GM21360 (cell line): ENCODE measurements around the gene SLAMF9.

Experiments
- ATAC-seq: cut with Tn5 transposase; IDR thresholded peaks from one replicate; pipeline ENCODE4 v1.9.1; 2021; ENCODE audit warnings: mild to moderate bottlenecking, moderate library complexity; ENCODE audit not compliant: unreplicated experiment

SLAMF9 gene

GRCh38 chr1:159934136-159935039, 19.6 kb downstream of the SLAMF9 start:
- no peak for ATAC-seq

GRCh38 chr1:159933347-159933746, 20.7 kb downstream of the SLAMF9 start:
- no peak for ATAC-seq

- ATAC-seq: no peak
These were observed 21.4 kb downstream of the SLAMF9 start for GRCh38 chr1:159932296-159933285.

DNA sequence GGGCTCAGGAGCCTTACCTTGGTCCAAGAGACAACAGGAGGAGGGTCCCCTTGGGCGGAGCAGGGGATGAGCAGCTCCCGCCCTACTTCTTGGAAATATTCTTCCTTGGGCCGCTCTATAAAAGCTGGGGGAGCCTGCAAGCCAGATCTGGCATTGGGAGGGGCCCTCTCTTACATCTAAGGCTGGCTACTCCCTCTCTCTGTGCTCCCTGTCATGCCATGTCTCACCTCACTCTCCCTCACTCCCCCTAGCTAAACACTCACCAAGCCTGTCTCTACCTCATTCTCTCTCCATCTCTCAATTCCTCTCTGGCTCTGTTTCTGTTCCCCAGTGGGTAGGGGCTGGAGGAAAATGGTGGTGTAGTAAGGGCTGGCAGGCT, 22.3 kb downstream of the SLAMF9 start:
- no peak for ATAC-seq

DNA sequence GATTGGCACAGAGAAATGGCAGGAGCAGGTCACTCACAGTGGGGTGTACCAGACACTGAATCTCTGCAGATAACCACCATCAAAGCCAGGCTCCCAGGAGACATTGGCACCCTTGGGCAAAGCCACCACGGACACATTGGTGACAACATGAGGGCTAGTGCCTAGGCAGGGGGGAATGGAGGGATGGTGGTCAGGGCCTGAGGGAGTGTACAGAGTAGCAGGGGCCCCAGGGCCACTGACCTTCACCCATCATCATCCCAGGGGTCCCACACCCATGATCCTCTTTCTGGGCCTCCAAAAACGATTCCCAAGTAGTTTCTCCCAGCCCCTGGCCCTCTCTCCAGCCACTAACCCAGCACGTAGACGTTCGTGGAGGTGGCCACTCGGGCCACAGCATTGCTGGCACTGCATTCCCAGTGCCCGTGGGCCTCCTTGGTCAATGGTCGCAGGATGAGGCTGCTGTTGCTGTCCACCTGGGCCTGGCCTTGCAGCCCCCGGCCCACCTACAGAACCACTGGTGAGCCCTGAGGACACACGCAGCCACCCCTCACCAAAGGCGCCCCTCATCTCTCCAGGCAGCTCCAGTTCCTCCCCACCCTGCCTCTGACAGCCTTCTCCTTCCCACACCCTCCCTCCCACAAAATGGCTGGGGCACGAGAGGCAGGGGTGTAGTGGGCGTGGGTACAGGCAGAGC, 22.8 kb downstream of the SLAMF9 start:
- ATAC-seq: no peak

- ATAC-seq: no peak
These were observed 23.4 kb downstream of the SLAMF9 start for GRCh38 chr1:159930634-159931033.

GRCh38 chr1:159930216-159930615, 23.8 kb downstream of the SLAMF9 start:
- ATAC-seq: no peak

DNA sequence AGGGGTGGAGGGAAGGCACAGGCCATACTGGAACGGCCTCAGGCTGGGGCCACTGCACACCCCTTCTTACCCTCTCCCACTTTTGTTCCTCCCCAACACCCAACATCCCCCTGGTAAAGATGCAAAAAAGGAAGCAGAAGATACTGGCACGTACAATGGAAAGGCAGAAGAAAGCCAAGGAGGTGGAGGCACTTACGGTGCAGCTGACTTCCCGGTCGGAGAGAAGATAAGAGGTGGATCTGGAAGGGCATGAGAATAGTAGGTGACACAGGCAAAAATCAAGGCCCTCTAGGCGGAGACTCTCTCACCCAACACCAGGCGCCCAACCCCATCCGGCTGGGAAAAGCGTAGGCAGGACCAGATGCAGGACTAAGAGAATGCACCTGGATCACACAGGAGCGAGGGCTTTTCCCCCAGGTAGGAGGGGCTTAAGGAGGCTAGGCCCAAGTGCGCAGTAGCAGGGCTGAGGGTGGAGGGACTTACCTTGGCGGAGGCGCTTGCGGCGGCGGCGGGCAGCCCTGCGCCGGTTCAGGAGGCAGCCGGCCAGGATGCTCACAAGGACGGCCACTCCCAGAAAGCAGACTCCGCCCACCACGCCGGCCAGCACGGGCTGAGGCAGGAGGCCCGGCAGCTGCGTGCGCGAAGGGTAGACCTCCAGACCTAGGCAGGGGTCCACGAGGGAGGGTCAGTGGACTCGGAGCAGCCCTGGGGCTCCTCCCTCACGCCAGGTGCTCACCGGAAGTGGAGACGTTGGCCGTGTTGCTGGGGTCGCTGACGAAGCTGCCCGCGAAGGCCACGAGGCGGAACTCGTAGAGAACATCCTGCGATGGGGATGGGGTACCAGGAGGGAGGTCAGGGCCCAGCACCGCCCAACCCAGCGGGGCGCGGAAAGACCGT, 24.6 kb downstream of the SLAMF9 start:
- no peak for ATAC-seq

GRCh38 chr1:159928491-159929050, 25.5 kb downstream of the SLAMF9 start:
- ATAC-seq: no peak

- ATAC-seq: no peak
These were observed 26.1 kb downstream of the SLAMF9 start for GRCh38 chr1:159927849-159928431.

GRCh38 chr1:159927211-159927848, 26.7 kb downstream of the SLAMF9 start:
- ATAC-seq: no peak

DNA sequence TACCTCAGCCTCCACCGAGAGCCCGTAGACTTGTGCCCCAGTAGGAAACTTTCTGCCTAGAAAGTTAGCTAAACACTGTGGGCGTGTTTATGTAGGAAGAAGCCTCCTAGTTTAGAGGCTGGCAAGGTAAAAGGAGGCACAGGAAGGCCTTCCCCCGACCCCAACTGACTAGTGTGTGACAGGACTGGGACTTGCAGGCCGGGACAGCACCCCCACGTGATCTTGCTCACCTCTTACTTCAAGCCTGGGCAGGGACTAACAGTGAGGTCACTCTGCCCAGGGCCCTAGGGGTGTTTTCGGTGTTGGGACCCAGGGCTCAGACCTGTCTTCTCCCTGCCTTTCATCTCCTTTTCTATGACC, 28.3 kb downstream of the SLAMF9 start:
- peak; percentile 2 for ATAC-seq

DNA sequence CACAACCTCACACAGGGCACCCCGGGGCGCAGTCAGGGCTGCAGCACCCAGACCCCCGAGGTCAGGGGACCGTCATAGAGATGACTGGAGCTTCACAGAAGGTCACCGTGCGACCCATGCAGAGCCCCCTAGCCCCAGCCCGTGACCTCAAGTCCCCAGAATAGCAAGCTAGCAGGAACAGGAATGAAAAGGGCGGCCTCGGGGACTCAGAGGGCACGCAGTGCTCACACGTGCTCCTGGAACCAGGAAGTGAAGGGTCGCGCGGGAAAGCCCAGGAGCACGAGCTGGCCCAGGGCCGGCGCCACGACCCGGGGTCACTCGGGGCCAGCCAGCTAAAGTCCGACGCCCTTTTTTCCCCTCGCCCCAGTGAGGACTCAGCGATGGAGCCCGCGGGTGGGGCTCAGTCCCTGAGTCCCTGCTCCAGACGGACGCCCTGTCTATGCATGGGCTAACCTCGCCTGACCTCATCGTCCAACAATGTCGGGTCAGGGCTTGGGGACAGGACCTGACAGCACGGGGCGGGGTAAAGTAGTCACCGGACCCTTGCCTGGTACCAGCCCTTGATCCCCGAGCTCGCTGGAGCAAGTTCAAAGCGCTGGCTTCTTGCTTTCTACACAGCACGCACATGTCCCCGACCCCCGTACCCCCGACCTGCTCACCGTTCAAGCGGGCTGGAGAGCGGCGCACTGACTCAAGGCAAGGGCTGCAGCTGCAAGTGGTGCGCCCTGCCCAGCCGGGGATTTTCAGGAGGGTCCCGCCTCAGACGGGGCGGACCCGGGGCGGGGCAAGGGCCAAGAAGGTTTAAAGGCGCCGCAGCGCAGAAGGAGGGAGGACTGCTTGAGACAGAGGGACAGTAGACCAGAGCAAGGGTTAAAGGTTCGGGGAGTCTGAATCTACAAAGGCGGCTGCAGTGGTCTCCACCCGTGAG, 29.0 kb downstream of the SLAMF9 start, which contains the start of gene TAGLN2:
Gene TAGLN2 (minus strand): TSS at position 717 of the 928 bp plus-strand sequence. CDS start 4,998 bp downstream, outside the sequence.
- ATAC-seq: peak; percentile 53

GRCh38 chr1:159924025-159924790, 29.8 kb downstream of the SLAMF9 start:
- no peak for ATAC-seq

GRCh38 chr1:159923203-159924024, 30.6 kb downstream of the SLAMF9 start:
- ATAC-seq: peak; percentile 29
